ENCODE data around the gene ZNF862.

The ZNF862 gene

DNA sequence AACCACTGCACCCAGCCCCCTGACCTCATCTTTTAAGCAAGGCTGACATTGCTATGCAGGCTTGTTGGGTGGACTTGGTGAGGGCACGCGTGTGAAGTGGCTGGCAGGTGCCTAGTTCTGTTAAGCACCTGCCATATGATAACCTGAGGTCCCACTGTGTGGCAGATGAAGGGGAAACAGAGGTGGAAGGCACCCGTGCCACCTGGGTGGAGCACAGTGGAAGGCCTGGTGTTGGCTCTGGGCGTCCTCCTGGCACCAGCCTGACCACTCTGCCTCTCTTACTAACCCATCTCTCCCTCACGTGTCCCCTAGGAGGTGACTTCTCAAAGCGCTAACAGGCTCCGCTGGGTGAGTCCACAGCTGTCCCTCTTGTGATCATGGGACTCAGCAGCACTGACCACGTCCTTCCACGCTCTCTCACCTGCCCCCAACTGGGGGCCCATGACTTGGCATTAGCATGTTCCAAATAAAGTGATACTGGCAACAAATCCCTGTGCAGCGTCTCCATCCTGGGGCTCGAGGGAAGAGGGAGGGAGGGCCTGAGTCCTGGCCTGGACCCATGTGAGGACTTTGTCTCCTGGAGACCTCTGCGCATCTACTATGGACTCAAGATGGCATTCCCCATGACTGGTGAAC, 4.6 kb upstream of the ZNF862 start:
- TF ChIP-seq ZNF565 (CRISPR knock-in tag; conservative IDR thresholded peaks at IDR 0.05; ENCODE audit: low read depth) (no peak), ZFP30 (CRISPR knock-in tag; IDR thresholded peaks at IDR 0.05) (no peak), PPARA (CRISPR knock-in tag; IDR thresholded peaks at IDR 0.05; ENCODE audit: borderline replicate concordance) (no peak), CSDC2 (CRISPR knock-in tag; IDR thresholded peaks at IDR 0.05) (no peak), ZNF8 (CRISPR knock-in tag; IDR thresholded peaks at IDR 0.05) (no peak), ISL1 (CRISPR knock-in tag; IDR thresholded peaks at IDR 0.05) (no peak), TOX (CRISPR knock-in tag; IDR thresholded peaks at IDR 0.05; ENCODE audit: borderline replicate concordance) (no peak), ARNTL (CRISPR knock-in tag; IDR thresholded peaks at IDR 0.05; ENCODE audit: borderline replicate concordance, low read depth) (no peak), BACH2 (CRISPR knock-in tag; IDR thresholded peaks at IDR 0.05; ENCODE audit: borderline replicate concordance) (no peak), SNAI2 (CRISPR knock-in tag; IDR thresholded peaks at IDR 0.05) (no peak), OSR1 (CRISPR knock-in tag; IDR thresholded peaks at IDR 0.05) (no peak), ZFP3 (CRISPR knock-in tag; IDR thresholded peaks at IDR 0.05) (no peak), ZNF70 (CRISPR knock-in tag; IDR thresholded peaks at IDR 0.05) (no peak), GLIS3 (CRISPR knock-in tag; IDR thresholded peaks at IDR 0.05) (no peak)
- TF ChIP-seq, protein P1, sequence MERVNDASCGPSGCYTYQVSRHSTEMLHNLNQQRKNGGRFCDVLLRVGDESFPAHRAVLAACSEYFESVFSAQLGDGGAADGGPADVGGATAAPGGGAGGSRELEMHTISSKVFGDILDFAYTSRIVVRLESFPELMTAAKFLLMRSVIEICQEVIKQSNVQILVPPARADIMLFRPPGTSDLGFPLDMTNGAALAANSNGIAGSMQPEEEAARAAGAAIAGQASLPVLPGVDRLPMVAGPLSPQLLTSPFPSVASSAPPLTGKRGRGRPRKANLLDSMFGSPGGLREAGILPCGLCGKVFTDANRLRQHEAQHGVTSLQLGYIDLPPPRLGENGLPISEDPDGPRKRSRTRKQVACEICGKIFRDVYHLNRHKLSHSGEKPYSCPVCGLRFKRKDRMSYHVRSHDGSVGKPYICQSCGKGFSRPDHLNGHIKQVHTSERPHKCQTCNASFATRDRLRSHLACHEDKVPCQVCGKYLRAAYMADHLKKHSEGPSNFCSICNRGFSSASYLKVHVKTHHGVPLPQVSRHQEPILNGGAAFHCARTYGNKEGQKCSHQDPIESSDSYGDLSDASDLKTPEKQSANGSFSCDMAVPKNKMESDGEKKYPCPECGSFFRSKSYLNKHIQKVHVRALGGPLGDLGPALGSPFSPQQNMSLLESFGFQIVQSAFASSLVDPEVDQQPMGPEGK (CRISPR knock-in tag; IDR thresholded peaks at IDR 0.05; ENCODE audit: borderline replicate concordance) = no peak
- TF ChIP-seq, protein P2, sequence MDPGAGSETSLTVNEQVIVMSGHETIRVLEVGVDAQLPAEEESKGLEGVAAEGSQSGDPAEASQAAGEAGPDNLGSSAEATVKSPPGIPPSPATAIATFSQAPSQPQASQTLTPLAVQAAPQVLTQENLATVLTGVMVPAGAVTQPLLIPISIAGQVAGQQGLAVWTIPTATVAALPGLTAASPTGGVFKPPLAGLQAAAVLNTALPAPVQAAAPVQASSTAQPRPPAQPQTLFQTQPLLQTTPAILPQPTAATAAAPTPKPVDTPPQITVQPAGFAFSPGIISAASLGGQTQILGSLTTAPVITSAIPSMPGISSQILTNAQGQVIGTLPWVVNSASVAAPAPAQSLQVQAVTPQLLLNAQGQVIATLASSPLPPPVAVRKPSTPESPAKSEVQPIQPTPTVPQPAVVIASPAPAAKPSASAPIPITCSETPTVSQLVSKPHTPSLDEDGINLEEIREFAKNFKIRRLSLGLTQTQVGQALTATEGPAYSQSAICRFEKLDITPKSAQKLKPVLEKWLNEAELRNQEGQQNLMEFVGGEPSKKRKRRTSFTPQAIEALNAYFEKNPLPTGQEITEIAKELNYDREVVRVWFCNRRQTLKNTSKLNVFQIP (CRISPR knock-in tag; IDR thresholded peaks at IDR 0.05; ENCODE audit: borderline replicate concordance, low read depth) = no peak
- TF ChIP-seq, protein P3, sequence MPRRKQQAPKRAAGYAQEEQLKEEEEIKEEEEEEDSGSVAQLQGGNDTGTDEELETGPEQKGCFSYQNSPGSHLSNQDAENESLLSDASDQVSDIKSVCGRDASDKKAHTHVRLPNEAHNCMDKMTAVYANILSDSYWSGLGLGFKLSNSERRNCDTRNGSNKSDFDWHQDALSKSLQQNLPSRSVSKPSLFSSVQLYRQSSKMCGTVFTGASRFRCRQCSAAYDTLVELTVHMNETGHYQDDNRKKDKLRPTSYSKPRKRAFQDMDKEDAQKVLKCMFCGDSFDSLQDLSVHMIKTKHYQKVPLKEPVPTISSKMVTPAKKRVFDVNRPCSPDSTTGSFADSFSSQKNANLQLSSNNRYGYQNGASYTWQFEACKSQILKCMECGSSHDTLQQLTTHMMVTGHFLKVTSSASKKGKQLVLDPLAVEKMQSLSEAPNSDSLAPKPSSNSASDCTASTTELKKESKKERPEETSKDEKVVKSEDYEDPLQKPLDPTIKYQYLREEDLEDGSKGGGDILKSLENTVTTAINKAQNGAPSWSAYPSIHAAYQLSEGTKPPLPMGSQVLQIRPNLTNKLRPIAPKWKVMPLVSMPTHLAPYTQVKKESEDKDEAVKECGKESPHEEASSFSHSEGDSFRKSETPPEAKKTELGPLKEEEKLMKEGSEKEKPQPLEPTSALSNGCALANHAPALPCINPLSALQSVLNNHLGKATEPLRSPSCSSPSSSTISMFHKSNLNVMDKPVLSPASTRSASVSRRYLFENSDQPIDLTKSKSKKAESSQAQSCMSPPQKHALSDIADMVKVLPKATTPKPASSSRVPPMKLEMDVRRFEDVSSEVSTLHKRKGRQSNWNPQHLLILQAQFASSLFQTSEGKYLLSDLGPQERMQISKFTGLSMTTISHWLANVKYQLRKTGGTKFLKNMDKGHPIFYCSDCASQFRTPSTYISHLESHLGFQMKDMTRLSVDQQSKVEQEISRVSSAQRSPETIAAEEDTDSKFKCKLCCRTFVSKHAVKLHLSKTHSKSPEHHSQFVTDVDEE (CRISPR knock-in tag; IDR thresholded peaks at IDR 0.05) = no peak
- TF ChIP-seq, protein P4, sequence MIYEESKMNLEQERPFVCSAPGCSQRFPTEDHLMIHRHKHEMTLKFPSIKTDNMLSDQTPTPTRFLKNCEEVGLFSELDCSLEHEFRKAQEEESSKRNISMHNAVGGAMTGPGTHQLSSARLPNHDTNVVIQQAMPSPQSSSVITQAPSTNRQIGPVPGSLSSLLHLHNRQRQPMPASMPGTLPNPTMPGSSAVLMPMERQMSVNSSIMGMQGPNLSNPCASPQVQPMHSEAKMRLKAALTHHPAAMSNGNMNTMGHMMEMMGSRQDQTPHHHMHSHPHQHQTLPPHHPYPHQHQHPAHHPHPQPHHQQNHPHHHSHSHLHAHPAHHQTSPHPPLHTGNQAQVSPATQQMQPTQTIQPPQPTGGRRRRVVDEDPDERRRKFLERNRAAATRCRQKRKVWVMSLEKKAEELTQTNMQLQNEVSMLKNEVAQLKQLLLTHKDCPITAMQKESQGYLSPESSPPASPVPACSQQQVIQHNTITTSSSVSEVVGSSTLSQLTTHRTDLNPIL (CRISPR knock-in tag; IDR thresholded peaks at IDR 0.05; ENCODE audit: low read depth) = no peak
- TF ChIP-seq, protein P5, sequence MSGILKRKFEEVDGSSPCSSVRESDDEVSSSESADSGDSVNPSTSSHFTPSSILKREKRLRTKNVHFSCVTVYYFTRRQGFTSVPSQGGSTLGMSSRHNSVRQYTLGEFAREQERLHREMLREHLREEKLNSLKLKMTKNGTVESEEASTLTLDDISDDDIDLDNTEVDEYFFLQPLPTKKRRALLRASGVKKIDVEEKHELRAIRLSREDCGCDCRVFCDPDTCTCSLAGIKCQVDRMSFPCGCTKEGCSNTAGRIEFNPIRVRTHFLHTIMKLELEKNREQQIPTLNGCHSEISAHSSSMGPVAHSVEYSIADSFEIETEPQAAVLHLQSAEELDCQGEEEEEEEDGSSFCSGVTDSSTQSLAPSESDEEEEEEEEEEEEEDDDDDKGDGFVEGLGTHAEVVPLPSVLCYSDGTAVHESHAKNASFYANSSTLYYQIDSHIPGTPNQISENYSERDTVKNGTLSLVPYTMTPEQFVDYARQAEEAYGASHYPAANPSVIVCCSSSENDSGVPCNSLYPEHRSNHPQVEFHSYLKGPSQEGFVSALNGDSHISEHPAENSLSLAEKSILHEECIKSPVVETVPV (CRISPR knock-in tag; IDR thresholded peaks at IDR 0.05) = no peak
- ATAC-seq = no peak

DNA sequence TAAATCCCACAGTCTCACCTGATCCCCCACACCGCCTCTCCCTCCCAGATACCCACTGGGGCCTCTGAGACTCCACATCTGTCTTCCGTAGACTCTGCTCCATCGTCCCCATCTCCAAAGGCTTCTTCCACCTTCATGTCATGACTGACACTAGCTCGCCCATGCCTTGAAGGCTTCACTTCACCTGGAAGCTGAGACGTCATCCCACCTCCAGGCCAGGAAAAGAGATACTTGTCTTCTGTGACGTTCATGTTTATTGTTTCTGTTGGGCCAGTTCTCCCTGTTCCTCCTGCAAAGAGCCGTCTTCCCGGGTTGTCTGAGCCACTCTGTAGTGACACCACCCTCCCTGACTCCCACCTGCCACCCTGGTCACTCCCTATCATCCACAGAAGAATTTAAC, 3.6 kb upstream of the ZNF862 start:
- ATAC-seq = no peak
- TF ChIP-seq ESRRG (CRISPR knock-in tag; IDR thresholded peaks at IDR 0.05) (no peak), ARNTL (CRISPR knock-in tag; IDR thresholded peaks at IDR 0.05; ENCODE audit: borderline replicate concordance, low read depth) (no peak), CSDC2 (CRISPR knock-in tag; IDR thresholded peaks at IDR 0.05) (no peak), GLIS3 (CRISPR knock-in tag; IDR thresholded peaks at IDR 0.05) (no peak), SNAI2 (CRISPR knock-in tag; IDR thresholded peaks at IDR 0.05) (no peak), ZC3H10 (CRISPR knock-in tag; IDR thresholded peaks at IDR 0.05) (no peak), ZNF565 (CRISPR knock-in tag; conservative IDR thresholded peaks at IDR 0.05; ENCODE audit: low read depth) (no peak), ZFP30 (CRISPR knock-in tag; IDR thresholded peaks at IDR 0.05) (no peak)
- TF ChIP-seq, protein P2 (CRISPR knock-in tag; IDR thresholded peaks at IDR 0.05; ENCODE audit: borderline replicate concordance, low read depth) = no peak
- TF ChIP-seq, protein P3 (CRISPR knock-in tag; IDR thresholded peaks at IDR 0.05) = no peak
- TF ChIP-seq, protein P4 (CRISPR knock-in tag; IDR thresholded peaks at IDR 0.05; ENCODE audit: low read depth) = no peak
- TF ChIP-seq, protein P1 (CRISPR knock-in tag; IDR thresholded peaks at IDR 0.05; ENCODE audit: borderline replicate concordance) = no peak

Measured in SK-N-SH treated with all-trans-retinoic acid at 6 μM for 48 hours (cell line).